Panc1 (cell line): ENCODE results near the gene WDR49. TPM values are rescaled to one million over a fixed set of nuclear protein-coding genes. Genes with fewer than 3 reads are reported as not detected.

Experiments
- ATAC-seq: fragments of 200-7000 bp; cut with Tn5 transposase; 2 replicates; pipeline ENCODE4 v1.9.1; 2020; ENCODE audit warnings: mild to moderate bottlenecking, moderate library complexity
- BruUV-seq: library from RNA; stranded (reverse); fragments of 400-500 nt; replicated peaks from 2 replicates; lab custom pipeline; 2021; lab: Mats Ljungman, UMichigan
- CTCF ChIA-PET: fragments of 300-600 bp; sonication (Branson Sonifier 250); formaldehyde crosslinking; loops from one replicate; lab custom pipeline; 2022; ENCODE audit warnings: antibody characterized with exemption; lab: Charles Lee
- POLR2A ChIA-PET: fragments of 300-600 bp; sonication (Branson Sonifier 250); formaldehyde crosslinking; loops from one replicate; lab custom pipeline; 2022; ENCODE audit warnings: antibody characterized with exemption; lab: Charles Lee
- DNase-seq: peaks from one replicate; pipeline ENCODE4 v3.0.0-alpha.2; 2010; ENCODE audit warnings: low read depth, low spot score
- H3K27ac ChIP-seq: 2 replicates; pipeline ENCODE4 v1.5.1; 2011; ENCODE audit warnings: mild to moderate bottlenecking, low read length, inconsistent platforms
- H3K27me3 ChIP-seq: fragments of 200-500 bp; sonication (Bioruptor generic); 2 replicates; pipeline ENCODE4 v1.6.0; 2014; ENCODE audit warnings: low read length, inconsistent platforms; ENCODE audit not compliant: control insufficient read depth, insufficient read depth
- H3K36me3 ChIP-seq: fragments of 200-500 bp; sonication (Bioruptor generic); 2 replicates; pipeline ENCODE4 v1.5.1; 2014; ENCODE audit warnings: inconsistent platforms, mild to moderate bottlenecking, low read length, moderate library complexity; ENCODE audit not compliant: control insufficient read depth, insufficient read depth
- H3K4me1 ChIP-seq: 2 replicates; pipeline ENCODE4 v1.5.1; 2011; ENCODE audit warnings: inconsistent platforms, mild to moderate bottlenecking, low read length, moderate library complexity; ENCODE audit not compliant: control insufficient read depth, insufficient read depth
- H3K4me3 ChIP-seq, 2 experiments: 2 replicates each; pipeline ENCODE4 v1.5.1; 2011 to 2012; ENCODE audit warnings: low read depth in 2 of 2, low read length in 2 of 2, mild to moderate bottlenecking in 2 of 2, inconsistent platforms in 1 of 2, moderate library complexity in 1 of 2
- H3K9me3 ChIP-seq: fragments of 200-500 bp; sonication (Bioruptor generic); 2 replicates; pipeline ENCODE4 v1.5.1; 2014; ENCODE audit warnings: low read depth, mild to moderate bottlenecking, inconsistent platforms, low read length, moderate library complexity; ENCODE audit not compliant: control insufficient read depth, insufficient read depth
- POLR2AphosphoS5 ChIP-seq: IDR thresholded peaks from 2 replicates; pipeline ENCODE4 v1.6.1; 2012; ENCODE audit warnings: mild to moderate bottlenecking, low read depth, low read length, moderate library complexity
- SIN3A ChIP-seq: IDR thresholded peaks from 2 replicates; pipeline ENCODE4 v1.6.1; 2012; ENCODE audit warnings: low read depth, mild to moderate bottlenecking, low read length, moderate library complexity, borderline replicate concordance; ENCODE audit not compliant: insufficient read depth
- TCF7L2 ChIP-seq: IDR thresholded peaks from 2 replicates; pipeline ENCODE4 v1.6.1; 2011; ENCODE audit warnings: mild to moderate bottlenecking, low read depth, low read length, inconsistent platforms
- in situ Hi-C: cut with HindIII; loops from 2 replicates; pipeline ENCODE4 v1.10.0; 2016; ENCODE audit warnings: low sequenced_read_pairs, low pct_unique_long_range_greater_than_20kb
- intact Hi-C: fragments of 100-400 bp; cut with micrococcal nuclease; formaldehyde crosslinking; loops from one replicate; pipeline ENCODE4 v1.10.0; 2022; ENCODE audit not compliant: unreplicated experiment
- total RNA-seq: library from RNA; stranded (reverse); gene quantifications from one replicate; pipeline ENCODE4 v1.2.1, GENCODE V29; 2021; ENCODE audit not compliant: unreplicated experiment
- TF ChIP-seq, protein P1 (sequence below): fragments of 450-650 bp; IDR thresholded peaks from 2 replicates; pipeline ENCODE4 v1.5.1; 2017; ENCODE audit warnings: mild to moderate bottlenecking
- TF ChIP-seq, protein P2 (sequence below), 2 experiments: IDR thresholded peaks; 2 replicates each; pipeline ENCODE4 v1.6.1; 2011 to 2012; ENCODE audit warnings: low read depth in 2 of 2, control low read depth in 1 of 2, low read length in 1 of 2, mild to moderate bottlenecking in 1 of 2, moderate library complexity in 1 of 2; ENCODE audit not compliant: insufficient read depth in 1 of 2

WDR49 gene
- total RNA-seq, 1 experiment from 2014 or later: 0.23 TPM

DNA sequence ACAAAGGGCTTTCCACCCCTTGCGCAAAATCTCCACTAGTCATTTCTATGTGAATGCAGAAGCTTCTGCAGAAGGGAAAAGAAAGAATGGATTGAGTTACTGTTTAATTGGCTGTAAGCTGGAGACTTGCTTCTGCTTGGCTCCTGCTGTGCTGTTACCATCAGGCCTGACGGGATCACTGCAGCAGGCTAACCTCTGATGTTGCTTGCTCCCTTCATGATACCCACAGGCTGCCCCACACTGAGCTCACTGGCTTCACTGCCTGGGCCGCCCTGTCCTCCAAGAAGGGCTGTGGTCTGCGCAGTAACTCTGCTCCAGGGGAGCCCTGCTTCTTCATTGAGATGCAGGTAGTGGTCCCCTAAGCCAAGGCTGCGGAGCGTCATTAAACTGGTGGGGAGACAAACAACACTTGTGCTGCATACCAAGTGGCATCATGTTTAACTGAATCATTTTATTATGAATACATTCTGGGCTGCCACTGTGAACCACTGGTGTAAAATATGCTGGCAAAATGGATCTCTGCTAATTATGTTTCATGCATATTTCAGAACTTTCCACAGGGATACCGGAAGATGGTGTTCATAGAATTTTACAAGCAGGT, 78.6 kb downstream of the WDR49 start:
- H3K4me3 ChIP-seq: no peak overlapping the region
- DNase-seq (no peak), ATAC-seq (no peak)
- no peaks in the 10 kb centered on the region for H3K4me1 ChIP-seq
- H3K27me3 ChIP-seq: no peaks in the 10 kb centered on the region
- H3K36me3 ChIP-seq: no peaks in the 10 kb centered on the region
- no TSS peak for BruUV-seq
- TF ChIP-seq POLR2AphosphoS5 (no peak), TCF7L2 (no peak), SIN3A (no peak)
- TF ChIP-seq, protein P1, sequence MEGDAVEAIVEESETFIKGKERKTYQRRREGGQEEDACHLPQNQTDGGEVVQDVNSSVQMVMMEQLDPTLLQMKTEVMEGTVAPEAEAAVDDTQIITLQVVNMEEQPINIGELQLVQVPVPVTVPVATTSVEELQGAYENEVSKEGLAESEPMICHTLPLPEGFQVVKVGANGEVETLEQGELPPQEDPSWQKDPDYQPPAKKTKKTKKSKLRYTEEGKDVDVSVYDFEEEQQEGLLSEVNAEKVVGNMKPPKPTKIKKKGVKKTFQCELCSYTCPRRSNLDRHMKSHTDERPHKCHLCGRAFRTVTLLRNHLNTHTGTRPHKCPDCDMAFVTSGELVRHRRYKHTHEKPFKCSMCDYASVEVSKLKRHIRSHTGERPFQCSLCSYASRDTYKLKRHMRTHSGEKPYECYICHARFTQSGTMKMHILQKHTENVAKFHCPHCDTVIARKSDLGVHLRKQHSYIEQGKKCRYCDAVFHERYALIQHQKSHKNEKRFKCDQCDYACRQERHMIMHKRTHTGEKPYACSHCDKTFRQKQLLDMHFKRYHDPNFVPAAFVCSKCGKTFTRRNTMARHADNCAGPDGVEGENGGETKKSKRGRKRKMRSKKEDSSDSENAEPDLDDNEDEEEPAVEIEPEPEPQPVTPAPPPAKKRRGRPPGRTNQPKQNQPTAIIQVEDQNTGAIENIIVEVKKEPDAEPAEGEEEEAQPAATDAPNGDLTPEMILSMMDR: no peak
- TF ChIP-seq, protein P2, sequence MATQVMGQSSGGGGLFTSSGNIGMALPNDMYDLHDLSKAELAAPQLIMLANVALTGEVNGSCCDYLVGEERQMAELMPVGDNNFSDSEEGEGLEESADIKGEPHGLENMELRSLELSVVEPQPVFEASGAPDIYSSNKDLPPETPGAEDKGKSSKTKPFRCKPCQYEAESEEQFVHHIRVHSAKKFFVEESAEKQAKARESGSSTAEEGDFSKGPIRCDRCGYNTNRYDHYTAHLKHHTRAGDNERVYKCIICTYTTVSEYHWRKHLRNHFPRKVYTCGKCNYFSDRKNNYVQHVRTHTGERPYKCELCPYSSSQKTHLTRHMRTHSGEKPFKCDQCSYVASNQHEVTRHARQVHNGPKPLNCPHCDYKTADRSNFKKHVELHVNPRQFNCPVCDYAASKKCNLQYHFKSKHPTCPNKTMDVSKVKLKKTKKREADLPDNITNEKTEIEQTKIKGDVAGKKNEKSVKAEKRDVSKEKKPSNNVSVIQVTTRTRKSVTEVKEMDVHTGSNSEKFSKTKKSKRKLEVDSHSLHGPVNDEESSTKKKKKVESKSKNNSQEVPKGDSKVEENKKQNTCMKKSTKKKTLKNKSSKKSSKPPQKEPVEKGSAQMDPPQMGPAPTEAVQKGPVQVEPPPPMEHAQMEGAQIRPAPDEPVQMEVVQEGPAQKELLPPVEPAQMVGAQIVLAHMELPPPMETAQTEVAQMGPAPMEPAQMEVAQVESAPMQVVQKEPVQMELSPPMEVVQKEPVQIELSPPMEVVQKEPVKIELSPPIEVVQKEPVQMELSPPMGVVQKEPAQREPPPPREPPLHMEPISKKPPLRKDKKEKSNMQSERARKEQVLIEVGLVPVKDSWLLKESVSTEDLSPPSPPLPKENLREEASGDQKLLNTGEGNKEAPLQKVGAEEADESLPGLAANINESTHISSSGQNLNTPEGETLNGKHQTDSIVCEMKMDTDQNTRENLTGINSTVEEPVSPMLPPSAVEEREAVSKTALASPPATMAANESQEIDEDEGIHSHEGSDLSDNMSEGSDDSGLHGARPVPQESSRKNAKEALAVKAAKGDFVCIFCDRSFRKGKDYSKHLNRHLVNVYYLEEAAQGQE (IDR thresholded peaks at IDR 0.05; ENCODE audit: insufficient read depth in 1 of 2, low read depth in 2 of 2, low read length in 1 of 2): no peak
- in situ Hi-C loops: no loop called here
- POLR2A ChIA-PET: no interaction called here
- H3K27ac ChIP-seq: no peak overlapping the region
- intact Hi-C loops: no loop called here
- no peaks in the 10 kb centered on the region for H3K9me3 ChIP-seq
- CTCF ChIA-PET: no interaction called here

DNA sequence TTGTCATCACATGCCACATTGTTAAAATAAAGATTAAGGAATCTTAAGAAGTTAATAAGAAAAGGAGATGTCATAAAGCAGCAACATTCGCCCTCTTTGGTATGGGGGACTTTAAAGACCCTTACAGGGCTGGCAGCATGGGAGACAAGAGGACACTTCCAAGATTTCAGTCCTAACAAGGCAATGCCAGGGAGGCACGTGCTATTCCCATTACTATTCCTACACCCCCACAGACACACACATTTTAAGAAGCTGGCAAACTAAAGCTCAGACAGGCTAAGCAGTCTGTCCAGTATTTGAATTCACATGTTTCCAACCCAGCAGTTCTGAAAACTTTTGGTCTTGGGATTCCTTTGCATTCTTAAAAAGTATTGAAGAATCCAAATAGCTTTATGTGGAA, 80.8 kb downstream of the WDR49 start:
- intact Hi-C loops (no loop called here), in situ Hi-C loops (no loop called here)
- CTCF ChIA-PET: no interaction called here
- Histone ChIP-seq H3K36me3 (no peaks in the 10 kb centered on the region), H3K9me3 (no peaks in the 10 kb centered on the region), H3K27ac (no peak overlapping the region), H3K4me3 (no peak overlapping the region), H3K27me3 (no peaks in the 10 kb centered on the region), H3K4me1 (no peaks in the 10 kb centered on the region)
- TF ChIP-seq POLR2AphosphoS5: no peak
- POLR2A ChIA-PET: no interaction called here
- ATAC-seq (no peak), DNase-seq (no peak)
- no TSS peak for BruUV-seq

DNA sequence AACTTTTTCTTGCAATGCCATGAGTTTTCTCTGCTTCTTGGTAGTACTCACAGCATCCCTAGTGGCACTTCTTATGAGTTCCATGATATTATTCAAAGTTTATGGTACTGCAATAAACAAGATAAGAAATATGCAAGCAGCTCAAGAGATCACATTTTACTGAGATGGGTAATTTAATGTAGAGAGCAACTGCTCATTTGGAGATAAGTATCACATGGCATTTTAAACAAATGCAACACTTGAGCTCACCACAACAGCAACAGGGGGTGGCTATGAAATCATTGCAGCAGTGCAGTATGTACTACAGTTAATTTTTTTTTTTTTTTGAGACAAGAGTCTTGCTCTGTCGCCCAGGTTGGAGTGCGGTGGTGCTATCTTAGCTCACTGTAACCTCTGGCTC, 85.1 kb downstream of the WDR49 start:
- ChIA-PET POLR2A (no interaction called here), CTCF (no interaction called here)
- no peak overlapping the region for H3K27ac ChIP-seq
- BruUV-seq: no TSS peak
- no peak overlapping the region for H3K4me3 ChIP-seq
- no peaks in the 10 kb centered on the region for H3K9me3 ChIP-seq
- H3K27me3 ChIP-seq: no peaks in the 10 kb centered on the region
- no peaks in the 10 kb centered on the region for H3K4me1 ChIP-seq
- no peak for ATAC-seq
- in situ Hi-C loops: no loop called here
- intact Hi-C loops: no loop called here
- H3K36me3 ChIP-seq: no peaks in the 10 kb centered on the region
- no peak for DNase-seq
- TF ChIP-seq, protein P2 (IDR thresholded peaks at IDR 0.05; ENCODE audit: insufficient read depth in 1 of 2, low read depth in 2 of 2, low read length in 1 of 2): no peak
- TF ChIP-seq, protein P1: no peak
- TF ChIP-seq POLR2AphosphoS5 (no peak), SIN3A (no peak), TCF7L2 (no peak)
